HCT116 (cell line): ENCODE results near the gene PTGDS. TPM values are rescaled to one million over a fixed set of nuclear protein-coding genes. Genes with fewer than 3 reads are reported as not detected.

Experiments used
- ATAC-seq: fragments of 200-7000 bp; cut with Tn5 transposase; 2 replicates; pipeline ENCODE4 v1.9.1; 2020; ENCODE audit warnings: mild to moderate bottlenecking, moderate library complexity
- BruUV-seq: library from RNA; stranded (reverse); fragments of 400-500 nt; replicated peaks from 2 replicates; lab custom pipeline; 2021; lab: Mats Ljungman, UMichigan
- CTCF ChIA-PET: fragments of 300-600 bp; sonication (Branson Sonifier 250); formaldehyde crosslinking; loops from one replicate; lab custom pipeline; 2021; ENCODE audit warnings: antibody characterized with exemption; lab: Charles Lee
- POLR2A ChIA-PET: fragments of 300-600, 350-600 bp; sonication (Branson Sonifier 250); formaldehyde crosslinking; loops from one replicate; lab custom pipeline; 2021; ENCODE audit warnings: antibody characterized with exemption; lab: Charles Lee
- RAD21 ChIA-PET, 2 experiments: fragments of 300-600 bp; sonication (Branson Sonifier 250); formaldehyde crosslinking; loops; one replicate each; lab custom pipeline; 2023; ENCODE audit warnings: low total read pairs in 2 of 2; ENCODE audit not compliant: uncharacterized antibody in 2 of 2, unreplicated experiment in 2 of 2, low non-redundant PET in 1 of 2; lab: Charles Lee
- DNase-seq: peaks from one replicate; pipeline ENCODE4 v3.0.0-alpha.2; 2010; ENCODE audit warnings: low read depth, low spot score
- H2AFZ ChIP-seq: fragments of 200-600 bp; shearing (Covaris generic), sonication (generic); 2 replicates; pipeline ENCODE4 v1.6.1; 2017; ENCODE audit warnings: low read depth, mixed run types, mixed read lengths, antibody characterized with exemption, low read length; ENCODE audit not compliant: poor library complexity, severe bottlenecking
- H3K27ac ChIP-seq: 2 replicates; pipeline ENCODE4 v1.5.1; 2012; ENCODE audit warnings: low read depth, low read length
- H3K27me3 ChIP-seq: fragments of 200-600 bp; sonication (generic); 2 replicates; pipeline ENCODE4 v1.6.1; 2016; ENCODE audit warnings: mixed run types, low read length, mixed read lengths; ENCODE audit not compliant: insufficient read depth
- H3K36me3 ChIP-seq, 2 experiments: fragments of 200-500 bp in 1 of 2; fragments of 200-600 bp in 1 of 2; sonication (Bioruptor generic) in 1 of 2; sonication (generic) in 1 of 2; 2 replicates each; pipeline versions ENCODE4 v1.5.1 to v1.6.1; 2014 to 2016; ENCODE audit warnings: low read length in 2 of 2, inconsistent platforms in 1 of 2, mixed read lengths in 1 of 2, mixed run types in 1 of 2; ENCODE audit not compliant: insufficient read depth in 2 of 2, control insufficient read depth in 1 of 2
- H3K4me1 ChIP-seq, 2 experiments: fragments of 200-600 bp in 1 of 2; sonication (generic) in 1 of 2; 2 replicates each; pipeline versions ENCODE4 v1.5.1 to v1.6.1; 2012 to 2017; ENCODE audit warnings: low read length in 2 of 2, inconsistent platforms in 1 of 2, mild to moderate bottlenecking in 1 of 2, mixed read lengths in 1 of 2, mixed run types in 1 of 2, moderate library complexity in 1 of 2; ENCODE audit not compliant: insufficient read depth in 2 of 2, control insufficient read depth in 1 of 2
- H3K4me2 ChIP-seq: fragments of 200-600 bp; sonication (generic); 2 replicates; pipeline ENCODE4 v1.6.1; 2017; ENCODE audit warnings: mixed run types, low read length, mixed read lengths
- H3K4me3 ChIP-seq, 2 experiments: fragments of 200-600 bp in 1 of 2; sonication (generic) in 1 of 2; replicated peaks in 1 of 2; 2 replicates each; pipeline ENCODE4 v1.5.1; 2011 to 2016; ENCODE audit warnings: low read length in 2 of 2, control low read depth in 1 of 2, low read depth in 1 of 2, mild to moderate bottlenecking in 1 of 2, mixed read lengths in 1 of 2, mixed run types in 1 of 2
- H3K79me2 ChIP-seq: fragments of 200-600 bp; sonication (generic); 2 replicates; pipeline ENCODE4 v1.6.1; 2017; ENCODE audit warnings: mild to moderate bottlenecking, mixed run types, low read length, moderate library complexity, mixed read lengths; ENCODE audit not compliant: insufficient read depth
- H3K9ac ChIP-seq: fragments of 200-600 bp; sonication (generic); 2 replicates; pipeline ENCODE4 v1.6.1; 2016; ENCODE audit warnings: low read length, mixed read lengths
- H3K9me2 ChIP-seq: fragments of 200-600 bp; sonication (generic), shearing (Covaris generic); 2 replicates; pipeline ENCODE4 v1.6.1; 2017; ENCODE audit warnings: mixed run types, mild to moderate bottlenecking, moderate library complexity; ENCODE audit not compliant: insufficient read depth
- H3K9me3 ChIP-seq, 2 experiments: fragments of 200-500 bp in 1 of 2; fragments of 200-600 bp in 1 of 2; sonication (Bioruptor generic) in 1 of 2; sonication (generic) in 1 of 2; 2 replicates each; pipeline ENCODE4 v1.6.1; 2014 to 2017; ENCODE audit warnings: low read length in 2 of 2, mixed read lengths in 2 of 2, inconsistent platforms in 1 of 2, low read depth in 1 of 2, mild to moderate bottlenecking in 1 of 2, mixed run types in 1 of 2, moderate library complexity in 1 of 2; ENCODE audit not compliant: control insufficient read depth in 1 of 2, insufficient read depth in 1 of 2
- H4K20me1 ChIP-seq: fragments of 200-600 bp; sonication (generic), shearing (Covaris generic); 2 replicates; pipeline ENCODE4 v1.6.1; 2017; ENCODE audit warnings: mixed run types, mild to moderate bottlenecking, moderate library complexity; ENCODE audit not compliant: insufficient read depth
- ATF3 ChIP-seq: IDR thresholded peaks from 2 replicates; pipeline ENCODE4 v1.6.1; 2012
- CBX3 ChIP-seq: IDR thresholded peaks from 2 replicates; pipeline ENCODE4 v1.6.1; 2012; ENCODE audit warnings: low read depth
- CEBPB ChIP-seq: IDR thresholded peaks from 2 replicates; pipeline ENCODE4 v1.6.1; 2012; ENCODE audit warnings: low read depth
- EZH2 ChIP-seq: fragments of 200-600 bp; sonication (generic); IDR thresholded peaks from 2 replicates; pipeline ENCODE4 v1.6.1; 2017; ENCODE audit warnings: antibody characterized with exemption, mixed run types
- EZH2phosphoT487 ChIP-seq: fragments of 200-600 bp; IDR thresholded peaks from 2 replicates; pipeline ENCODE4 v1.6.1; 2018; ENCODE audit warnings: antibody characterized with exemption, borderline replicate concordance
- FOSL1 ChIP-seq: IDR thresholded peaks from 2 replicates; pipeline ENCODE4 v1.6.1; 2012; ENCODE audit warnings: low read depth
- POLR2AphosphoS5 ChIP-seq: IDR thresholded peaks from 2 replicates; pipeline ENCODE4 v1.6.1; 2011; ENCODE audit warnings: mild to moderate bottlenecking, low read depth, low read length, moderate library complexity
- RAD21 ChIP-seq: IDR thresholded peaks from 2 replicates; pipeline ENCODE4 v1.6.1; 2012; ENCODE audit warnings: low read depth, mild to moderate bottlenecking
- SP1 ChIP-seq: IDR thresholded peaks from 2 replicates; pipeline ENCODE4 v1.6.1; 2012; ENCODE audit warnings: low read depth
- YY1 ChIP-seq: IDR thresholded peaks from 2 replicates; pipeline ENCODE4 v1.6.1; 2011; ENCODE audit warnings: low read length, low read depth, moderate library complexity, mild to moderate bottlenecking; ENCODE audit not compliant: insufficient replicate concordance; ENCODE audit errors: extremely low read depth
- intact Hi-C: fragments of 100-400 bp; cut with micrococcal nuclease; formaldehyde crosslinking; loops from 2 replicates; pipeline ENCODE4 v1.10.0; 2022
- total RNA-seq: library from RNA; stranded (reverse); gene quantifications from one replicate; pipeline ENCODE4 v1.2.1, GENCODE V29; 2021; ENCODE audit not compliant: unreplicated experiment

The PTGDS gene
- total RNA-seq, 1 experiment from 2014 or later: 3.1 TPM

- H3K9me2 ChIP-seq: no peaks in the 10 kb centered on the region
- TF ChIP-seq CBX3 (no peak), YY1 (no peak), FOSL1 (no peak), ATF3 (no peak), EZH2 (no peak), RAD21 (no peak), POLR2AphosphoS5 (no peak), SP1 (no peak), CEBPB (no peak), EZH2phosphoT487 (no peak)
- peaks cover 2 to 32% of the 10 kb centered on the region in 2 experiments; a peak in 3 of 4 replicates for H3K4me1 ChIP-seq
- DNase-seq (no peak), ATAC-seq (peak; percentile 63)
- ChIA-PET RAD21 (no interaction called here), CTCF (interaction anchor here (0.6 to 3.0 kb wide), 8 partner anchors 12 to 137 kb away, joined by 3 to 11 read pairs (median 4); no protein-coding TSS in a partner anchor), POLR2A (interaction anchor here (0.6 to 1.4 kb wide), 5 partner anchors 9 to 481 kb away, joined by 3 to 6 read pairs (median 5); partner anchors contain the start of genes ENTPD2 and PAXX)
- peak overlapping the region; percentile 40; the same call in 1 of the 2 replicates for H3K9ac ChIP-seq
- H3K27me3 ChIP-seq: no peaks in the 10 kb centered on the region
- no peaks in the 10 kb centered on the region for H3K79me2 ChIP-seq
- H3K4me3 ChIP-seq: peak overlapping the region; percentile 24 to 46; a peak in 3 of 4 replicates
- H2AFZ ChIP-seq: no peak overlapping the region
- H3K4me2 ChIP-seq: peak overlapping the region; percentile 67
- H4K20me1 ChIP-seq: no peaks in the 10 kb centered on the region
- intact Hi-C loops: no loop called here
- H3K36me3 ChIP-seq: no peaks in the 10 kb centered on the region
- no TSS peak for BruUV-seq
- peak overlapping the region; percentile 51; the same call in 1 of the 2 replicates for H3K27ac ChIP-seq
- H3K9me3 ChIP-seq: no peaks in the 10 kb centered on the region
Measured at GRCh38 chr9:136978073-136978864, 965 bp downstream of the PTGDS start.
